Measurements from ENCODE around the gene PPP3CA.

Gene PPP3CA

DNA sequence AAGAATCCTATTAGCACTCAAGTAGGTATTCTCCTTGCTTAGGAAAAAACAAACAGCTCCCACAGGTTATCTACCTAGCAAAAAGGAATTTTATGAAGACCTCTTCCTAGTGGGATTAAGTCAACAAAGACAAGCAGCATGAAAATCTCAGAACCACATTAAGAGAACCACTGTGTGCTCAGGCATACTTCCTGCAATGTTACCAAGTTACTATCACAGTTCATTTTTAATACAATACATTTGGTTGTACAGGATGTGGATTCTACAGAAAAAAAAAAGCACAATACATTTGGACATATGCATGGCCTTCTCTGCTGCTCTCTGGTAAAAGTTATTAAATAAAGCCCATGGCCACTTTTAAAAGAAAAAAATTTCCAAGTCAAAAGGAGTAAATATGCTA lies 193.7 kb downstream of the PPP3CA start:
- TF ChIP-seq, protein P1, sequence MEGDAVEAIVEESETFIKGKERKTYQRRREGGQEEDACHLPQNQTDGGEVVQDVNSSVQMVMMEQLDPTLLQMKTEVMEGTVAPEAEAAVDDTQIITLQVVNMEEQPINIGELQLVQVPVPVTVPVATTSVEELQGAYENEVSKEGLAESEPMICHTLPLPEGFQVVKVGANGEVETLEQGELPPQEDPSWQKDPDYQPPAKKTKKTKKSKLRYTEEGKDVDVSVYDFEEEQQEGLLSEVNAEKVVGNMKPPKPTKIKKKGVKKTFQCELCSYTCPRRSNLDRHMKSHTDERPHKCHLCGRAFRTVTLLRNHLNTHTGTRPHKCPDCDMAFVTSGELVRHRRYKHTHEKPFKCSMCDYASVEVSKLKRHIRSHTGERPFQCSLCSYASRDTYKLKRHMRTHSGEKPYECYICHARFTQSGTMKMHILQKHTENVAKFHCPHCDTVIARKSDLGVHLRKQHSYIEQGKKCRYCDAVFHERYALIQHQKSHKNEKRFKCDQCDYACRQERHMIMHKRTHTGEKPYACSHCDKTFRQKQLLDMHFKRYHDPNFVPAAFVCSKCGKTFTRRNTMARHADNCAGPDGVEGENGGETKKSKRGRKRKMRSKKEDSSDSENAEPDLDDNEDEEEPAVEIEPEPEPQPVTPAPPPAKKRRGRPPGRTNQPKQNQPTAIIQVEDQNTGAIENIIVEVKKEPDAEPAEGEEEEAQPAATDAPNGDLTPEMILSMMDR (conservative IDR thresholded peaks at IDR 0.05) = no peak

DNA sequence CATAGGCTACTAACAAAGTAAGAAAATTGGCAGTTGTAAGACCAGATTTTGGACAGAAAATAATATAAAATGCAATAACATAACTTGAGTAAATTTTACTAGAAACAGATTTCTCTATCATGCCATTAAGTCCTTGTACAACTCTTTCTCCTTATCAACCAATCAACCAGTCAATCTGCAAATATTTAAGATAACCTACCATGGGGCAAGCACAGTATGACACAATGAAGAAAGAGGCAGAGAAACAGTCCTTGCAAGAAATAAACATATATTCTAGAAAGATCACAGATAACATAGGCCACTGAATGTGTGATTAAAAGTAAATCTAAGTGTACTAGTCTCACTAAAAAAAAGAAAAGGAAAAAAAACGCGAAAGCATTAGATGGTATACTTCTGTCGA lies 194.8 kb downstream of the PPP3CA start:
- H3K27ac ChIP-seq = no peak overlapping the region
- TF ChIP-seq, protein P1 (conservative IDR thresholded peaks at IDR 0.05) = no peak

More for the DNA sequence above, 193.7 kb downstream of the PPP3CA start:
- peak overlapping the region; percentile 3; the same call in 1 of the 2 replicates for H3K27ac ChIP-seq

DNA sequence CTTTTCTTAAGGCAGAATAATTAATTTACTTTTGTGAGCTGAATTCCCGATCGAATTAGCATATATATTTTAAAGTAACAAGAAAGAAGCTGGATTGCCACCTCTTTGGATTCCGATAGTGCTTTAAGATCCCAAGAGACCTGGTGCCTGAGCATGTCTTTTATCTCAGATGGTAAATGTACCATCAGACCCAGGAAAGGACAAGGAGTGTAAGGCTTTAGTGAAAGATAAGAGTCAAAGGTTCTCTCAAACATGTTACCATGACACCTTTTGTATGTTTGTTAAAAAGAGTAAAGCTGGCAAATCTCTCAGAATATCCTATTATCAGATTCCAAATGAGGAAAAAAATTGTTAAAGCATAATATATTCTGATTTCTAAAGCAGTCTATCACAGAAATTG lies 198.8 kb downstream of the PPP3CA start:
- TF ChIP-seq, protein P1 (conservative IDR thresholded peaks at IDR 0.05) = no peak
- H3K27ac ChIP-seq = no peak overlapping the region

DNA sequence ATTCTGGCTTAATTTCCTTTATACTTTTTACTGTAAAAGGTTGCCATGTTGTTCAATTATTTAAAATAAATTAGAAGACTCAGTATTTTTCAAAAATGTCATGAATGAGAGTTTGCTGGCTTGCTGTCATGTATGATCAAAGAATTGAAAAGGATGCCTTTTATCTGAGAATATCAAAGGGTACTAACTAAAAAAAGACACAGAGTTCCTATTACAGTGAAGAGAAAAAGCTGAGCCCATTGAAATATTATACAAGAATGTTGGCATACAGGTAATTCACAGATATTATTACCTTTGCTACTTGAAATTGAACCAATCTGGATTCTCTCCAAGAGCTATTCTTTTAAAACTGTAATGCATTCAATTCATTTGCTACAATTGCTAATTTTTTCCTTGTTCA lies 200.0 kb downstream of the PPP3CA start:
- TF ChIP-seq, protein P1 (conservative IDR thresholded peaks at IDR 0.05) = no peak
- H3K27ac ChIP-seq = no peak overlapping the region

DNA sequence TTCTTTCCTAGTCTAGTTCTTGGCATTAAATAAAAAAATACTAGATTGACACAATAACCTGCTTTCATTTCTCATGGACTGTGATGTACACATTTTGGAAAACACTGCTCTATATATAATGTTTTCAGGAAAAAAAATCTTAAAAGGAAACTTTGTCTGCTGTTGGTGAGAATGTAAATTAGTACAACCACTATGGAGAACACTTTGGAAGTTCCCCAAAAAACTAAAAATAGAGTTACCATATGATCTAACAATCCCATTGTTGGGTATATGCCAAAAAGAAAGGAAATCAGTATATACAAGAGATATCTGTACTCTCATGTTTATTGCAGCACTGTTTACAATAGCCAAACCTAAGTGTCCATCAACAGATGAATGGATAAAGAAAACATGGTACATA lies 202.3 kb downstream of the PPP3CA start:
- TF ChIP-seq, protein P1 (conservative IDR thresholded peaks at IDR 0.05) = no peak
- no peak overlapping the region for H3K27ac ChIP-seq

DNA sequence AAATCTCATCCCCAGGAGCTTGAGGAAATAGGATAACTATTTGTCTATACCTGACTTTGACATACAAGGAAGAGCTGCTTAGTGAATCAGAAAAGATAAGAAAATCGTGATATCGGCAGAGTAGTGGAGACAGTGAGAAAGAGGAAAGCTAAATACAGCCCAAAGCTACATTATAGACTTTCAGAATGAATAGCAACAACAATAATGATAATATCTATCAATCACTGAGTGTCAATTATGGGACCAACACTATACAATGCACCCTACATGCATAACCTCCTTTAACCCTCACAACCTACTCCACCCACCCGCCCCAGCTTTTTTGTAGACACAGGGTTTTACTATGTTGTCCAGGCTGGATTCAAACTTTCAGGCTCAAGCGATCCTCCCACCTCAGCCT lies 205.1 kb downstream of the PPP3CA start:
- TF ChIP-seq, protein P1 (conservative IDR thresholded peaks at IDR 0.05) = no peak
- no peak overlapping the region for H3K27ac ChIP-seq

DNA sequence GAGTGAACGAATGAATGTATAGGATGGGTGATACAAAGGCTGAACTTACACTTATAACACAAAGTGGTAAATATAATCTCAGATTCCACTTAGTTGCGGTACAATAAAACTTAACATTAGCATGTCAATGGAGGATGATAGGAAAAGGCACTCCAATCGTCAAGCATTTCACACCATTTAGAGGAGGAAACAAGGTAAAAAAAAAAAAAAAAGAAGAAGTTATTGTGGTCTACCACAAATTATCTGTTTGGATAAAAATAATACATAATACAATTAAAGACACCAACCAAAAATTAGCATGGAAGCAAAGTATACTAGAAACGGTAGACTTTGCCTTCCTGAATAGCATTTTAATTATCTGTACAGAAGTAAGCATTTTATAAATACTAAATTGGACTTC lies 205.5 kb downstream of the PPP3CA start:
- TF ChIP-seq, protein P1 (conservative IDR thresholded peaks at IDR 0.05) = no peak
- 0 out of 2 replicates have a peak overlapping the region, but pooled peaks have one; percentile 13 for H3K27ac ChIP-seq
